ENCODE results near the gene TK1. TPM values are rescaled to one million over a fixed set of nuclear protein-coding genes. Genes with fewer than 3 reads are reported as not detected.
A peak's percentile ranks its signal among the peaks of the same experiment; 100 is the strongest.

TK1 gene
- total RNA-seq, 2 experiments from 2014 or later = 121 to 136 TPM

DNA sequence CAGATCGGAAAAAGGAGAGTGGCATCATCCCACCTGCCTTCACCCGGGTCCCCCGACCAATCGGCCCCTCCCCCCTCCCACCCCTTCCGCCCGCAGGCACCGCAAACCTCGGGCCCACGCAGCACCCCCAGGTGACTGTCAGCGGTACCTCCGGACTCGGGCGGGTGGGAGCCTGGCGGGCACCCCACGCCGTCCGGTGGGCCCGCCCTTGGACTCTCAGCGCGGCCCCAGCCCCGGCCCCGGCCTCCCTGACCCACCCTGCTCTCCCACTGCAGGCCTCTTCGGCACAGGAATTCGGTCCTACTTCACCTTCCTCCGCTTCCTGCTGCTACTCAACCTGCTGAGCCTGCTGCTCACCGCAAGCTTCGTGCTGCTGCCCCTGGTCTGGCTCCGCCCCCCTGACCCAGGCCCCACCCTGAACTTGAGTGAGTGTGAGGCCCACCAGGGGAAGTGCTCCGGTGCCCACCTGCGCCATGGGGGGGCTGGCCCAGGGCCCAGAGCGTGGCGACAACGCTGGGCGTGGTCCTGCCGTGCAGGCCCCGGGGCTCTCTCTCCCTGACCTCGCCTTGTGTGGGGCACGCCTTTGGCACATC lies 54.7 kb downstream of the TK1 start:
- Mint-ChIP-seq H3K27me3 (no peaks in the 10 kb centered on the region), H3K27ac (peak overlapping the region; percentile 85), H3K4me1 (peaks cover 56% of the 10 kb centered on the region), H3K9me3 (no peaks in the 10 kb centered on the region), H3K4me3 (peak overlapping the region; percentile 78), H3K36me3 (ENCODE audit: low read depth) (peaks cover 62% of the 10 kb centered on the region)
- CTCF ChIA-PET = interaction anchor here (15.8 kb wide), 1 partner anchor 21 kb away, joined by 89 read pairs; no protein-coding TSS in a partner anchor
- POLR2A ChIA-PET = no interaction called here
- DNase-seq = peak; percentile 75

DNA sequence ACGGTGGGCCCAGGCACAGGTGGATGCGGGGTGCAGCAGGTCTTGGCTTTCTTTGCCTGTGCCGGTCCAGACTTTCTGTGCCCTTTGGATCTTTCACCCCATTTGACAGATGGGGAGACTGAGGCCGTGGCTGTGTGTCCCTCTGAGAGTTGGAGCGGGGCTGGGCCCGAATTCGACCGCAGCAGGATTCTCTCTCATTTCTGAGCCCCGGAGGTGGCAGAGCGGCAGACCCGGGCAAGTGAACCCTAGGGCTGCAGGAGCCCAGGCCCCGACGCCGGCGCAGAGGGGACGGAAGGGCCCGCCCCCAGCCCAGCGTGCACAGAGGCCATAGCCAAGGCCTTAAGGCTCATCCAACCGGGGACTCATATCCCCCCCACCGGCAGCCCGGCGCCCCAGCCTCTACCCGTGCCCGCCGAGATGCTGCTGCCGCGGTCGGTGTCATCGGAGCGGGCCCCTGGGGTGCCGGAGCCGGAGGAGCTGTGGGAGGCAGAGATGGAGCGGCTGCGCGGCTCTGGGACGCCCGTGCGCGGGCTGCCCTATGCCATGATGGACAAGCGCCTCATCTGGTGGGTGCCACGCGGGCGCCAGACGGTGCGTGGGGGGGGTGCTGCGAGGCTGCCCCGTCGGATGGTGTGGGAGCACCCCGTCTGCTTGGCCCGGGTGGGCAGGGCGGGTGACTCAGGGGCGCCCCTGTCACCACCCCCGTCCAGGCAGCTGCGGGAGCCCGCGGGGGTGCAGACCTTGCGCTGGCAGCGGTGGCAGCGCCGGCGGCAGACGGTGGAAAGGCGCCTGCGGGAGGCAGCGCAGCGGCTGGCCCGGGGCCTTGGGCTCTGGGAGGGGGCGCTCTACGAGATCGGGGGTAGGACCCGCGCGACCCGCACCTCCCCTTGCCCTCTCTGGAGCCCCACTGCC lies 55.4 kb downstream of the TK1 start:
- Mint-ChIP-seq H3K36me3 (ENCODE audit: low read depth) (peaks cover 60% of the 10 kb centered on the region), H3K4me3 (peak overlapping the region; percentile 78), H3K27me3 (no peaks in the 10 kb centered on the region), H3K27ac (peak overlapping the region; percentile 99), H3K9me3 (no peaks in the 10 kb centered on the region), H3K4me1 (peaks cover 51% of the 10 kb centered on the region)
- CTCF ChIA-PET = interaction anchor here (0.7 to 15.8 kb wide), 6 partner anchors 9 to 46 kb away, joined by 3 to 89 read pairs (median 5); no protein-coding TSS in a partner anchor
- POLR2A ChIA-PET = interaction anchor here (0.7 to 1.9 kb wide), 3 partner anchors 8 to 31 kb away, joined by 3 to 7 read pairs (median 6); no protein-coding TSS in a partner anchor
- DNase-seq = no peak

GRCh38 chr17:78130437-78131101 lies 56.3 kb downstream of the TK1 start, which contains the start of gene TMC8:
Gene TMC8 (plus strand): TSS chr17:78130771. CDS start chr17:78131589, 818 bp downstream.
- H3K36me3 Mint-ChIP-seq (ENCODE audit: low read depth) = peaks cover 56% of the 10 kb centered on the region
- no peaks in the 10 kb centered on the region for H3K9me3 Mint-ChIP-seq
- H3K27ac Mint-ChIP-seq = peak within 1 kb of the TSS; percentile 99
- ChIA-PET POLR2A (interaction anchor here (0.7 to 1.9 kb wide), 3 partner anchors 9 to 31 kb away, joined by 3 to 7 read pairs (median 6); no protein-coding TSS in a partner anchor), CTCF (interaction anchor here (0.7 to 15.8 kb wide), 7 partner anchors 8 to 46 kb away, joined by 3 to 89 read pairs (median 5); no protein-coding TSS in a partner anchor)
- H3K4me3 Mint-ChIP-seq = peak within 1 kb of the TSS; percentile 78
- no peaks in the 10 kb centered on the region for H3K27me3 Mint-ChIP-seq
- peak; percentile 92 for DNase-seq
- H3K4me1 Mint-ChIP-seq = peaks cover 47% of the 10 kb centered on the region

- ChIA-PET POLR2A (interaction anchor here (1.3 to 1.9 kb wide), 2 partner anchors 10 to 15 kb away, joined by 6 to 7 read pairs; no protein-coding TSS in a partner anchor), CTCF (interaction anchor here (1.0 to 15.8 kb wide), 6 partner anchors 8 to 47 kb away, joined by 3 to 89 read pairs (median 6); no protein-coding TSS in a partner anchor)
- no peaks in the 10 kb centered on the region for H3K27me3 Mint-ChIP-seq
- peak overlapping the region; percentile 78 for H3K4me3 Mint-ChIP-seq
- H3K9me3 Mint-ChIP-seq = no peaks in the 10 kb centered on the region
- H3K4me1 Mint-ChIP-seq = peaks cover 45% of the 10 kb centered on the region
- H3K36me3 Mint-ChIP-seq (ENCODE audit: low read depth) = peaks cover 51% of the 10 kb centered on the region
- no peak for DNase-seq
- peak overlapping the region; percentile 99 for H3K27ac Mint-ChIP-seq
Measured at GRCh38 chr17:78130090-78130436, 56.8 kb downstream of the TK1 start.

DNA sequence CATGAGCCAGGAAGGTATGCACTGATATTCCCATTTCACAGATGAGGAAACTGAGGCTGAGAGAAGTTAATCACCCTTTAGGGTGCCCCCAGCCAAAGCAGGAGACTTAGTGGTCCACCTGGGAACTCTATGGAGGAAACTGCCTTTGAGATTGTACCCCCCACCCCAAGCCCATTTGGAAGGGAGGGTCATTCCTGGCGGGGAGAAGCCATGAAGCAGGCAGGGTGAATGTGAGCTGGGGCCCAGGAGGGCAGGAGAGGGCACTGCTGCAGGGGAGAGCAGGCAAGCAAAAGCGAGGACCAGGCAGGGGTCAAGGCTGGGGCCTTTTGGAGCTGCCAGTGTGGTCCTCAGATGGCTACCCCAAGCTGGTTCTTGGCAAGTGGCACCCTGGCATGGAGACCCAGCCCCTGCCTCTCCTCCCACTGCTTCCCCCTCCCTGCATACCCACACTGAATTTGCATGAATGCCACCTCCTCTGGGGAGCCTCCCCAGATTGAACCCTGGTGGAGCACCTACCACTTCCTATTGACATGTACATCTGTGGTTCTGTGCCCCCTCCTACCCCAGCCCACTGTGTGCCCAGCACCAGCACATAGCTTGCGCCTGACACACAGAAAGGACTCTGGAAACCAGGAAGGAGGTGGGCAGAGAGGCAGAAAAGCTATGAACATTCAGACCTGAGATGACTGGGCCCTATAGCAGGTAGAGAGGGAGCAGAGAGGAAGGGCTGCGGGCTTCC lies 57.3 kb downstream of the TK1 start:
- Mint-ChIP-seq H3K9me3 (no peaks in the 10 kb centered on the region), H3K4me1 (peaks cover 43% of the 10 kb centered on the region), H3K27ac (peak overlapping the region; percentile 99), H3K36me3 (ENCODE audit: low read depth) (peaks cover 46% of the 10 kb centered on the region), H3K4me3 (peak overlapping the region; percentile 78), H3K27me3 (no peaks in the 10 kb centered on the region)
- peak; percentile 74 for DNase-seq
- POLR2A ChIA-PET = interaction anchor here (1.3 to 1.9 kb wide), 2 partner anchors 10 to 15 kb away, joined by 6 to 7 read pairs; no protein-coding TSS in a partner anchor
- CTCF ChIA-PET = interaction anchor here (0.6 to 15.8 kb wide), 4 partner anchors 11 to 47 kb away, joined by 4 to 89 read pairs (median 8); no protein-coding TSS in a partner anchor

GRCh38 chr17:78128551-78129350 lies 58.1 kb downstream of the TK1 start, which contains the start of gene TMC6:
Gene TMC6 (minus strand): TSS chr17:78128755. CDS start chr17:78126832, 1,923 bp downstream.
- Mint-ChIP-seq H3K36me3 (ENCODE audit: low read depth) (peaks cover 46% of the 10 kb centered on the region), H3K4me1 (peaks cover 43% of the 10 kb centered on the region), H3K9me3 (no peaks in the 10 kb centered on the region), H3K27ac (peak within 1 kb of the TSS; percentile 99), H3K4me3 (peak within 1 kb of the TSS; percentile 88), H3K27me3 (no peaks in the 10 kb centered on the region)
- ChIA-PET POLR2A (no interaction called here), CTCF (interaction anchor here (1.2 to 15.8 kb wide), 5 partner anchors 8 to 58 kb away, joined by 3 to 118 read pairs (median 6); partner anchors contain the start of gene TK1)
- peak; percentile 82 for DNase-seq

GRCh38 chr17:78127888-78128550 lies 58.8 kb downstream of the TK1 start:
- Mint-ChIP-seq H3K9me3 (no peaks in the 10 kb centered on the region), H3K36me3 (ENCODE audit: low read depth) (peaks cover 46% of the 10 kb centered on the region), H3K4me3 (peak overlapping the region; percentile 88), H3K4me1 (peaks cover 44% of the 10 kb centered on the region), H3K27ac (peak overlapping the region; percentile 86), H3K27me3 (no peaks in the 10 kb centered on the region)
- no peak for DNase-seq
- POLR2A ChIA-PET = interaction anchor here (0.9 kb wide), 1 partner anchor 10 kb away, joined by 4 read pairs; no protein-coding TSS in a partner anchor
- CTCF ChIA-PET = interaction anchor here (0.6 to 15.8 kb wide), 9 partner anchors 9 to 59 kb away, joined by 3 to 118 read pairs (median 4); partner anchors contain the start of gene TK1

DNA sequence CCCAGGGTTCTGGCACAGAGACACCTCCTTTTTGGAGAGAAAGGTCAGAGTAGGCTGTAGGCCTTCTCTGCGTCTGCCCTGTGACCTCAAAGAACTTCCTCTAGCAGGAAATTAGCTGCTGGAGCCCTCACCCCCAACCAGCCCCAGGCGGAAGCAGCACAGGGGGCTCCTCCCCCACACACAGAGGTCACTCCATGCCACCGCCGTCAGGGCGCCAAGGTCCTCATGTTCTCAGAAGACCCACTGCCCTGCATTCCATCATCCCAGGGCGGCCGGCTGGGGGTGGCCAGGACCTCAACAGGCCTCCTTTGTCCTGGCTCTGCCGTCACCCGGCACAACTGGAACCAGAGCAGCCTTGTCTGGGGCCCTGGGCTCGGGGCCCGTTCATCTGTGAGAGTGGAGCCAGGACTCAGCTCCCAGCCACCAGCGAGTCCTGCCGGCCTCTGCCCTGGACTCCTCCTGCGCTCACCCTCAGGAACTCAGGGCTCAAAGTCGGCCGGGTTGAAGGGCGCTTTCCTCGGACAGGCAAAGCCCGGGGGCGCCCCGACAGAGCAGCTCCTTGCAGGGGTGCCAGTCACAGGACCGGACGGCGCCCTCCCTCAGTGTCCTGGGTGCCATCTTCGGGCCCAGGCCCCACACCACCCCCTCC lies 59.5 kb downstream of the TK1 start:
- Mint-ChIP-seq H3K4me3 (peak overlapping the region; percentile 88), H3K4me1 (peaks cover 50% of the 10 kb centered on the region), H3K27me3 (no peaks in the 10 kb centered on the region), H3K36me3 (ENCODE audit: low read depth) (peaks cover 47% of the 10 kb centered on the region), H3K27ac (peak overlapping the region; percentile 86), H3K9me3 (no peaks in the 10 kb centered on the region)
- CTCF ChIA-PET = interaction anchor here (1.0 to 15.8 kb wide), 7 partner anchors 9 to 59 kb away, joined by 3 to 118 read pairs (median 4); partner anchors contain the start of gene TK1
- POLR2A ChIA-PET = interaction anchor here (0.9 kb wide), 1 partner anchor 11 kb away, joined by 4 read pairs; no protein-coding TSS in a partner anchor
- peak; percentile 76 for DNase-seq

- ChIA-PET POLR2A (interaction anchor here (0.9 kb wide), 1 partner anchor 11 kb away, joined by 4 read pairs; no protein-coding TSS in a partner anchor), CTCF (interaction anchor here (1.3 to 10.2 kb wide), 5 partner anchors 10 to 57 kb away, joined by 4 to 118 read pairs (median 6); no protein-coding TSS in a partner anchor)
- H3K4me1 Mint-ChIP-seq = peaks cover 55% of the 10 kb centered on the region
- H3K36me3 Mint-ChIP-seq (ENCODE audit: low read depth) = peaks cover 50% of the 10 kb centered on the region
- H3K4me3 Mint-ChIP-seq = peak overlapping the region; percentile 88
- peak overlapping the region; percentile 86 for H3K27ac Mint-ChIP-seq
- H3K27me3 Mint-ChIP-seq = no peaks in the 10 kb centered on the region
- no peak for DNase-seq
- no peaks in the 10 kb centered on the region for H3K9me3 Mint-ChIP-seq
Measured at GRCh38 chr17:78126895-78127238, 60.0 kb downstream of the TK1 start.

All from activated CD4-positive, alpha-beta T cell treated with anti-CD3 and anti-CD28 coated beads, Interleukin-2, amount 10 ng/mL, durations not matched to agents 7 days and 5 days (primary cell).